Mesangial cell (primary cell): ENCODE results near the gene MIF. TPM values are rescaled to one million over a fixed set of nuclear protein-coding genes. Genes with fewer than 3 reads are reported as not detected.

Experiments
- total RNA-seq: library from RNA; depleted of rRNA; stranded (reverse); fragments of >200 nt; gene quantifications from 2 replicates; pipeline ENCODE4 v1.2.3, GENCODE V29; 2015

Gene MIF
- 972 and 986 TPM in 2 replicates for total RNA-seq

GRCh38 chr22:23893945-23894709 is at the start of gene MIF:
Gene MIF, plus strand, starts transcription at chr22:23894383. Its CDS starts 92 bp downstream, at chr22:23894475.

GRCh38 chr22:23857606-23858483 is 36.3 kb upstream of the MIF start, which contains the start of gene SLC2A11:
Gene SLC2A11, plus strand, starts transcription at chr22:23857875. Its CDS starts 125 bp downstream, at chr22:23858000.

Other genes starting within 250 kb of the MIF start
- gene RGL4, start 203.4 kb upstream of the MIF start, total RNA-seq = not detected in 2 replicates
- gene ZNF70, start 143.3 kb upstream of the MIF start, total RNA-seq = 2.8 and 4.1 TPM in 2 replicates
- gene VPREB3, start 140.0 kb upstream of the MIF start, total RNA-seq = 0.25 TPM in 1 of 2 replicates, not detected in the other
- 0.65 and 2.7 TPM in 2 replicates for gene C22orf15, start 131.4 kb upstream of the MIF start, total RNA-seq
- 10.9 and 40.6 TPM in 2 replicates for gene CHCHD10, start 126.4 kb upstream of the MIF start, total RNA-seq
- 12.5 and 117 TPM in 2 replicates for gene MMP11, start 121.5 kb upstream of the MIF start, total RNA-seq
- 110 and 127 TPM in 2 replicates for gene SMARCB1, start 107.4 kb upstream of the MIF start, total RNA-seq
- gene DERL3, start 55.4 kb upstream of the MIF start, total RNA-seq = 0.63 and 3.9 TPM in 2 replicates
- gene SLC2A11, start 36.5 kb upstream of the MIF start, total RNA-seq = 10.3 and 14.2 TPM in 2 replicates
- gene GSTT2B, start 66.8 kb downstream of the MIF start, total RNA-seq = 0.98 and 28.6 TPM in 2 replicates
- 0.65 and 2.9 TPM in 2 replicates for gene DDTL, start 72.5 kb downstream of the MIF start, total RNA-seq
- gene DDT, start 80.1 kb downstream of the MIF start, total RNA-seq = 171 and 191 TPM in 2 replicates
- gene GSTT2, start 85.8 kb downstream of the MIF start, total RNA-seq = 0.98 and 2.5 TPM in 2 replicates
- gene GSTT4, start 111.1 kb downstream of the MIF start, total RNA-seq = not detected in 2 replicates
- gene CABIN1, start 116.9 kb downstream of the MIF start, total RNA-seq = 31.0 and 48.2 TPM in 2 replicates